Endothelial cell of umbilical vein (primary cell): ENCODE results near the gene ZNF385B. TPM values are rescaled to one million over a fixed set of nuclear protein-coding genes. Genes with fewer than 3 reads are reported as not detected.

ENCODE experiments used
- BruUV-seq: library from RNA; stranded (reverse); fragments of 400-500 nt; replicated peaks from 2 replicates; lab custom pipeline; 2021; lab: Mats Ljungman, UMichigan
- CTCF ChIA-PET: fragments of 300-600, 350-600 bp; sonication (Branson Sonifier 250); formaldehyde crosslinking; loops from one replicate; lab custom pipeline; 2021; ENCODE audit warnings: antibody characterized with exemption, inconsistent platforms; lab: Charles Lee
- POLR2A ChIA-PET: fragments of 300-600, 350-600 bp; sonication (Branson Sonifier 250); formaldehyde crosslinking; loops from one replicate; lab custom pipeline; 2021; ENCODE audit warnings: antibody characterized with exemption, inconsistent platforms; lab: Charles Lee
- DNase-seq: peaks from one replicate; pipeline ENCODE4 v3.0.0-alpha.2; 2011; ENCODE audit warnings: low read depth, low spot score
- FAIRE-seq: peaks from 2 replicates; lab custom pipeline; 2011; peaks lifted over from hg19 to GRCh38; lab: Jason Lieb, UNC
- H2AFZ ChIP-seq: 2 replicates; pipeline ENCODE4 v1.6.0; 2012; ENCODE audit warnings: low read depth, low read length, control low read depth, inconsistent platforms
- H3K27ac ChIP-seq: 2 replicates; pipeline ENCODE4 v1.5.1; 2011; ENCODE audit warnings: low read depth, mild to moderate bottlenecking, control low read depth, low read length, moderate library complexity; ENCODE audit not compliant: insufficient read depth
- H3K27me3 ChIP-seq, 2 experiments: 2 replicates each; pipeline versions ENCODE4 v1.6.0 to v1.6.1; 2011; ENCODE audit warnings: low read length in 2 of 2, mixed read lengths in 1 of 2; ENCODE audit not compliant: control insufficient read depth in 2 of 2, insufficient read depth in 2 of 2
- H3K36me3 ChIP-seq, 2 experiments: 2 replicates in 1 of 2; 3 replicates in 1 of 2; pipeline ENCODE4 v1.5.1; 2011; ENCODE audit warnings: low read length in 2 of 2, mild to moderate bottlenecking in 1 of 2, moderate library complexity in 1 of 2; ENCODE audit not compliant: control insufficient read depth in 2 of 2, insufficient read depth in 2 of 2; ENCODE audit errors: extremely low read depth in 1 of 2
- H3K4me1 ChIP-seq: 3 replicates; pipeline ENCODE4 v1.5.1; 2011; ENCODE audit warnings: mild to moderate bottlenecking, low read length; ENCODE audit not compliant: control insufficient read depth, insufficient read depth; ENCODE audit errors: extremely low read depth
- H3K4me2 ChIP-seq: 2 replicates; pipeline ENCODE4 v1.6.1; 2011; ENCODE audit warnings: low read length, control low read depth, mixed read lengths; ENCODE audit not compliant: insufficient read depth
- H3K4me3 ChIP-seq, 3 experiments: fragments of 200-600 bp in 1 of 3; sonication (generic), shearing (Covaris generic) in 1 of 3; replicated peaks in 1 of 3; 2 replicates each; pipeline ENCODE4 v1.5.1; 2011 to 2016; ENCODE audit warnings: control low read depth in 3 of 3, low read length in 3 of 3, mild to moderate bottlenecking in 2 of 3, inconsistent platforms in 1 of 3, low read depth in 1 of 3, moderate library complexity in 1 of 3; ENCODE audit not compliant: insufficient read depth in 1 of 3
- H3K79me2 ChIP-seq: 2 replicates; pipeline ENCODE4 v1.6.0; 2012; ENCODE audit warnings: low read length, inconsistent platforms; ENCODE audit not compliant: control insufficient read depth, insufficient read depth
- H3K9ac ChIP-seq: replicated peaks from 2 replicates; pipeline ENCODE3; 2011; ENCODE audit warnings: low read length, control low read depth; ENCODE audit not compliant: insufficient read depth; ENCODE audit errors: extremely low read depth
- H3K9me1 ChIP-seq: replicated peaks from 3 replicates; pipeline ENCODE4 v1.6.0; 2011; ENCODE audit warnings: mild to moderate bottlenecking, low read length; ENCODE audit not compliant: control insufficient read depth, insufficient read depth; ENCODE audit errors: extremely low read depth
- H3K9me3 ChIP-seq: replicated peaks from 2 replicates; pipeline ENCODE4 v1.5.1; 2012; ENCODE audit warnings: low read length, inconsistent platforms; ENCODE audit not compliant: control insufficient read depth, insufficient read depth
- H4K20me1 ChIP-seq: replicated peaks from 2 replicates; pipeline ENCODE3; 2011; ENCODE audit warnings: mild to moderate bottlenecking, low read length; ENCODE audit not compliant: control insufficient read depth, insufficient read depth; ENCODE audit errors: extremely low read depth
- FOS ChIP-seq: IDR thresholded peaks from 2 replicates; pipeline ENCODE4 v1.6.1; 2011; ENCODE audit warnings: mild to moderate bottlenecking, low read length, moderate library complexity, borderline replicate concordance; ENCODE audit not compliant: insufficient read depth
- JUN ChIP-seq: IDR thresholded peaks from 2 replicates; pipeline ENCODE4 v1.6.1; 2011; ENCODE audit warnings: borderline replicate concordance, low read depth; ENCODE audit not compliant: insufficient read length, insufficient read depth
- MAX ChIP-seq: IDR thresholded peaks from 2 replicates; pipeline ENCODE4 v1.6.1; 2011; ENCODE audit not compliant: insufficient read depth, insufficient read length
- POLR2AphosphoS5 ChIP-seq: IDR thresholded peaks from 2 replicates; pipeline ENCODE4 v1.6.1; 2012; ENCODE audit warnings: low read depth, mild to moderate bottlenecking, control low read depth, low read length, moderate library complexity; ENCODE audit not compliant: insufficient read depth
- dilution Hi-C: fragments of 300-500 bp; cut with MboI; formaldehyde crosslinking; loops from one replicate; pipeline ENCODE4 v1.15.0; 2019; ENCODE audit warnings: low sequenced_read_pairs; ENCODE audit not compliant: extremely low pct_ligation_motif_present
- intact Hi-C: fragments of 100-400 bp; cut with micrococcal nuclease; formaldehyde crosslinking; loops from one replicate; pipeline ENCODE4 v1.10.0; 2022
- polyA plus RNA-seq, 4 experiments: library from polyadenylated mRNA; depleted of rRNA in 3 of 4; stranded (reverse) in 3 of 4; unstranded in 1 of 4; fragments of >200 nt; gene quantifications; 2 replicates each; pipeline versions ENCODE4 v1.2.1 to v1.2.3, GENCODE V29; 2011 to 2012; ENCODE audit warnings: missing spikeins in 1 of 4
- total RNA-seq: library from RNA; stranded (reverse); gene quantifications from 2 replicates; pipeline ENCODE4 v1.2.3, GENCODE V29; 2021
- TF ChIP-seq, protein P1 (sequence below), 2 donors: IDR thresholded peaks; 1 replicate in 1 of 2; 2 replicates in 1 of 2; pipeline ENCODE4 v1.5.1; 2011; ENCODE audit warnings: low read length in 2 of 2, mild to moderate bottlenecking in 2 of 2, moderate library complexity in 2 of 2, control low read depth in 1 of 2, inconsistent platforms in 1 of 2, low read depth in 1 of 2; ENCODE audit not compliant: insufficient read depth in 1 of 2; ENCODE audit errors: extremely low read depth in 1 of 2

The ZNF385B gene
- total and polyA plus RNA-seq, 2 donors (not counting 3 experiments of a cell fraction or from before 2014, with no cell fraction given): not detected

- POLR2A ChIA-PET: no interaction called here
Observed at GRCh38 chr2:179434357-179434756, 427.1 kb downstream of the ZNF385B start.

More at GRCh38 chr2:179434357-179434756, 427.1 kb downstream of the ZNF385B start:
- no peaks in the 10 kb centered on the region for H3K9me1 ChIP-seq
- no peak overlapping the region for H3K27ac ChIP-seq
- CTCF ChIA-PET: interaction anchor here (1.4 to 2.2 kb wide), 3 partner anchors 10 to 24 kb away, joined by 4 to 9 read pairs (median 8); no protein-coding TSS in a partner anchor
- FAIRE-seq: no peak
- no peaks in the 10 kb centered on the region for H3K9me3 ChIP-seq
- H3K4me1 ChIP-seq: no peaks in the 10 kb centered on the region
- no peak overlapping the region for H2AFZ ChIP-seq
- H3K4me2 ChIP-seq: no peak overlapping the region
- no TSS peak for BruUV-seq
- H3K9ac ChIP-seq: no peak overlapping the region
- TF ChIP-seq, protein P1, sequence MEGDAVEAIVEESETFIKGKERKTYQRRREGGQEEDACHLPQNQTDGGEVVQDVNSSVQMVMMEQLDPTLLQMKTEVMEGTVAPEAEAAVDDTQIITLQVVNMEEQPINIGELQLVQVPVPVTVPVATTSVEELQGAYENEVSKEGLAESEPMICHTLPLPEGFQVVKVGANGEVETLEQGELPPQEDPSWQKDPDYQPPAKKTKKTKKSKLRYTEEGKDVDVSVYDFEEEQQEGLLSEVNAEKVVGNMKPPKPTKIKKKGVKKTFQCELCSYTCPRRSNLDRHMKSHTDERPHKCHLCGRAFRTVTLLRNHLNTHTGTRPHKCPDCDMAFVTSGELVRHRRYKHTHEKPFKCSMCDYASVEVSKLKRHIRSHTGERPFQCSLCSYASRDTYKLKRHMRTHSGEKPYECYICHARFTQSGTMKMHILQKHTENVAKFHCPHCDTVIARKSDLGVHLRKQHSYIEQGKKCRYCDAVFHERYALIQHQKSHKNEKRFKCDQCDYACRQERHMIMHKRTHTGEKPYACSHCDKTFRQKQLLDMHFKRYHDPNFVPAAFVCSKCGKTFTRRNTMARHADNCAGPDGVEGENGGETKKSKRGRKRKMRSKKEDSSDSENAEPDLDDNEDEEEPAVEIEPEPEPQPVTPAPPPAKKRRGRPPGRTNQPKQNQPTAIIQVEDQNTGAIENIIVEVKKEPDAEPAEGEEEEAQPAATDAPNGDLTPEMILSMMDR (IDR thresholded peaks at IDR 0.05; ENCODE audit: extremely low read depth in 1 of 2, insufficient read depth in 1 of 2, low read depth in 1 of 2, low read length in 2 of 2): no peak
- TF ChIP-seq POLR2AphosphoS5: no peak
- TF ChIP-seq FOS: no peak
- TF ChIP-seq JUN: no peak
- no peak for TF ChIP-seq MAX
- H4K20me1 ChIP-seq: no peaks in the 10 kb centered on the region
- intact Hi-C loops: no loop called here
- dilution Hi-C loops: no loop called here
- no peaks in the 10 kb centered on the region for H3K79me2 ChIP-seq
- DNase-seq: no peak
- no peak overlapping the region for H3K4me3 ChIP-seq
- H3K27me3 ChIP-seq: peaks cover 0 to 7% of the 10 kb centered on the region in 2 experiments
- H3K36me3 ChIP-seq: no peaks in the 10 kb centered on the region
